IPS-20b (cell line): ENCODE data around the gene SLC22A3.
"Not testable (repeated sequence)": the region's sequence is repeated elsewhere in the genome, so short reads cannot be mapped to it uniquely, and the experiment has no call there.

Experiments
- H3K27ac ChIP-seq: one replicate; pipeline ENCODE4 v1.5.1; 2013; ENCODE audit warnings: low read length
- H3K27me3 ChIP-seq: 2 replicates; pipeline ENCODE4 v1.6.1; 2013; ENCODE audit warnings: mild to moderate bottlenecking, low read length, inconsistent platforms; ENCODE audit not compliant: insufficient read depth
- H3K36me3 ChIP-seq: 2 replicates; pipeline ENCODE4 v1.6.1; 2013; ENCODE audit warnings: low read depth, mild to moderate bottlenecking, inconsistent platforms, low read length, moderate library complexity; ENCODE audit not compliant: insufficient read depth
- H3K4me1 ChIP-seq: 2 replicates; pipeline ENCODE4 v1.6.1; 2013; ENCODE audit warnings: mild to moderate bottlenecking, control low read depth, inconsistent platforms, low read length, moderate library complexity; ENCODE audit not compliant: insufficient read depth
- H3K4me3 ChIP-seq: 2 replicates; pipeline ENCODE4 v1.5.1; 2013; ENCODE audit warnings: mild to moderate bottlenecking, low read length, inconsistent platforms
- H3K9ac ChIP-seq: 2 replicates; pipeline ENCODE4 v1.6.1; 2013; ENCODE audit warnings: low read depth, mild to moderate bottlenecking, inconsistent platforms, low read length, moderate library complexity
- H3K9me3 ChIP-seq: 2 replicates; pipeline ENCODE4 v1.6.1; 2013; ENCODE audit warnings: mild to moderate bottlenecking, low read depth, low read length, inconsistent platforms; ENCODE audit not compliant: insufficient read depth

The SLC22A3 gene

DNA sequence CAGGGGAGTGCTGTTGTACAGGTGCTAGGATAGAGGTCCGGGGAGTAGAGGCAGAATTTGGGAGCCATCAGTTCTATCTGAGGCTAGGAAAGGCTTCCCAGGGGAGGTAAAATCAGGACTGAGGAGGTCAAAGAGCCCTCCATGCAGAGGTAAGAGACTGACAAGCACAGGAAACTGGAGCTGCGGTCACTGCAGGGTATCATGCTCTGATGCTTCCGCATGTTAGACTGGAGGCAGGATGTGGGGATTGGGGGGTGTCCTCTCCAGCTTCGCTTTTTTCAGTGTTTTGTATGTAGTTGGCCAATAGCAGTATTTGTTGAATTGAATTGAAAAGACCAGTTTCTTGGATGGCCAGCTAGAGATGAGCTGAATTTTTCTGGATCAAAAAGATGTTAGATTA lies 87.8 kb downstream of the SLC22A3 start:
- Histone ChIP-seq H3K9ac (no peak overlapping the region), H3K4me1 (peaks cover 7% of the 10 kb centered on the region; the same call in 1 of the 2 replicates), H3K27ac (no peak overlapping the region), H3K27me3 (no peaks in the 10 kb centered on the region), H3K4me3 (no peak overlapping the region), H3K9me3 (no peaks in the 10 kb centered on the region), H3K36me3 (no peaks in the 10 kb centered on the region)

DNA sequence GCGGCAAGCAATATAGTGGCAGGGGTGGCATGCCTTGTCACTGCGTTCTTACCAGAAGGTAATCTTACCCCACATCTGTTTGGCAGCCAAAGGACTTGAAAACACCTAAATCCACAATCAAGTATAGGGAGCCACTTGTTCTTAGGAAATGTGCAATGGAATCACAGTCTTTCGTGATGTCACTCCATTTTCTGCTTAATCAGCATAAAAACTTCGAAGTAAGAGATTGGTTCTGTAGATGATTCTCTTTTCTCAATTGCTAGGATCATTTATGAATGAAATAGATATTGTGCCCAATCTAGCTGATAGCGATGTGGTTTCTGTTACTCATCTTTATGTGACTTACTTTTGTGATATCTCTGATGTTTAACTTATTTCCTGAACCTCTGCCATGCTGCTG lies 89.0 kb downstream of the SLC22A3 start:
- H3K36me3 ChIP-seq: no peaks in the 10 kb centered on the region
- no peak overlapping the region for H3K4me3 ChIP-seq
- H3K9me3 ChIP-seq: no peaks in the 10 kb centered on the region
- H3K9ac ChIP-seq: no peak overlapping the region
- H3K27me3 ChIP-seq: no peaks in the 10 kb centered on the region
- peaks cover 5% of the 10 kb centered on the region; the same call in 1 of the 2 replicates for H3K4me1 ChIP-seq
- no peak overlapping the region for H3K27ac ChIP-seq

DNA sequence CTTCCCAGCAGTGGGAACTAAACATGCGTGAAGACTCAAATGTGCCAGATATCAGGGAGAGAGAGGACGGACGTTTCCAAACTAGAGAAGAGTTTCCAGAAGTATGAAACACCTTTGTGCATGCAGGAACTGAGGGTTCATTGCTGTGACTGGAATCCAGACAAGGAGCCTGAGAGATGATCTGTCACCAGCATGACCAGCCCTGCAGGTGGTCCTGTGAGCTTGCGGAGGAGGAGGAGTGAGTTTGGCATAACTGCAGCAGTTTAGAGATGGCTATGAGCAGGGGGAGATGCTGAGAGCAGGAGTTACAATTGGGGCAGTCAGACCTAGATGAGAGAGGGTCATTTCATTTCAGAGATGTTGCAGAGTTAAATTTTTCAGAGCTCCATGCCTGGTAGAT lies 89.6 kb downstream of the SLC22A3 start:
- Histone ChIP-seq H3K9ac (no peak overlapping the region), H3K4me3 (no peak overlapping the region), H3K27ac (no peak overlapping the region), H3K9me3 (no peaks in the 10 kb centered on the region), H3K4me1 (peaks cover 5% of the 10 kb centered on the region; the same call in 1 of the 2 replicates), H3K27me3 (no peaks in the 10 kb centered on the region), H3K36me3 (no peaks in the 10 kb centered on the region)

DNA sequence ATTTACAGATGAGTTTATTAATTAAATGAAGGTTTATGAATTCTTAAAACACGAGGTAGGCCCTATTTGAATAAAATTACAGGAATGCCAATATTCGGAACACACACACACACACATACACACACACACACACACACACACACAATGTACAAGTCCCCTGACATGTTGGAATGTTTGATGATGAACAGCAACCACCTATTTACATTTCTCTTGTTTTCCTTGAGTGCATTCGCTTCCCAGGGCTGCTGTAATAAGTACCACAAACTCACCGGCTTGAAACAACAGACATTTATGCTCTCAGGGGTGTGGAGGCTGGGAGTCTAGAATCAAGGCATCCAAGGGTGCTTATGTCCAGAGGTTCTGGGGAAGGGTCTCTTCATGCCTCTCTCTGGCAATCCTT lies 90.3 kb downstream of the SLC22A3 start:
- peaks cover 5% of the 10 kb centered on the region; the same call in 1 of the 2 replicates for H3K4me1 ChIP-seq
- no peaks in the 10 kb centered on the region for H3K36me3 ChIP-seq
- H3K4me3 ChIP-seq: no peak overlapping the region
- no peaks in the 10 kb centered on the region for H3K27me3 ChIP-seq
- no peak overlapping the region for H3K27ac ChIP-seq
- H3K9me3 ChIP-seq: no peaks in the 10 kb centered on the region
- no peak overlapping the region for H3K9ac ChIP-seq

DNA sequence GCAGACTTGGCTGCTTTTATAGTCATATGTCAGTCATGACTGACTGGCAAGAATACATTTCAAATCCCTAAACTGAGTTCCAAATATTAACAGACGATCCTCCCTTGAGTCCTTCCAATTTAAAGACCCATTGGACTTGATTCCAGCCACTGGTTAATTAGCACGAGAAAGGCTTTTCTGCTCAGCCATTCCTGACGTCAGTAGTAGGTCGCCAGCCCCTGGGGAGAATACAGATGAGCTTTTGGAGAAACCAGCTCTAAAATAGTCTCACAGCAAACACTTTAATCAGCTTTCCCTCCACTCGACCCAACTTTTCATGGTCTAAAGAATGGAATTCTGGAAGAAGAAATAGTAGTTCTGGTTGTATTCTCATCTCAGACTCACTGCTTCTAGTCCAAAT lies 91.6 kb downstream of the SLC22A3 start:
- Histone ChIP-seq H3K27me3 (no peaks in the 10 kb centered on the region), H3K27ac (no peak overlapping the region), H3K4me1 (peaks cover 5% of the 10 kb centered on the region; the same call in 1 of the 2 replicates)

DNA sequence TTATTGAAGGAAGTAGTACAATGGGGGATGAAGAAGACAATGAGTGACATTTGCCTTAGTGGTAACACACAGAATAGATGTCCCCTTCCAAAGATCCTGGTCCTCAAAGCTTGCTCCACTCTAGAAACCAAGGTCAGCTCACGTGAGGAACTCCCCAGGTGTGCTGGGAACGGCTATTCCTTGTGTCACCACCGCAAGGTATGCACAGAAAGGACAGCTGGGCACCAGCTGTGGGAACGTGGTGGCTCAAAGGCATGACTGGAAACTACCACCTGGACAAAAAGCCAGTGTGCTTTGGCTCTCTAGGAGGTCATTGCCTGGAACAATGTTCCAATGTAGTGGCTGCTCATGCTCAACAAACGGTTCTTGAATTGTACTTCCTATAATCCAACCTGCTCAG lies 94.0 kb downstream of the SLC22A3 start:
- Histone ChIP-seq H3K9me3 (no peaks in the 10 kb centered on the region), H3K36me3 (no peaks in the 10 kb centered on the region), H3K4me3 (no peak overlapping the region), H3K27me3 (no peaks in the 10 kb centered on the region), H3K27ac (no peak overlapping the region), H3K9ac (no peak overlapping the region), H3K4me1 (peaks cover 5% of the 10 kb centered on the region; the same call in 1 of the 2 replicates)

More for the DNA sequence above, 91.6 kb downstream of the SLC22A3 start:
- Histone ChIP-seq H3K9ac (no peak overlapping the region), H3K9me3 (no peaks in the 10 kb centered on the region), H3K4me3 (no peak overlapping the region), H3K36me3 (no peaks in the 10 kb centered on the region)

DNA sequence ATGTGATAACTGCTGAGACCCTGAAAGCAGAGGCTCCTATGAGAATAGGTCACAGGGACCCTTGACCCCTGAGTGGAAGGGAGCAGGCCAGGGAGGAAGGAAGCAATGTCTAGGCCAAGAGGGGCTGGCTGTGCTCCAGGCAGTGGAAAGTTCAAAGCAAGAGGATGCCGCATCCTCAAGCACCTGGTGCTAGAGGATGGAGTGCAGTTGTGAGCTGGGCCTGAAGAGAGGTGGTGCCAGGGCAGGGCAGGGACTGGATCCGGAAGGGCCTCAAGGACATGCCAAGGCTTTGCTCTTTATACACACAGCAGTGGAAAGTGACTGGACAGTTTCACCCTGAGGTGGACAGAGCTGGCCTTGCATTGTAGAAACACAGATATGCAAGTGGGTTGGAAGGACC lies 97.0 kb downstream of the SLC22A3 start:
- H3K9ac ChIP-seq: no peak overlapping the region
- no peaks in the 10 kb centered on the region for H3K36me3 ChIP-seq
- H3K27ac ChIP-seq: no peak overlapping the region
- H3K9me3 ChIP-seq: no peaks in the 10 kb centered on the region
- H3K27me3 ChIP-seq: no peaks in the 10 kb centered on the region
- no peak overlapping the region for H3K4me3 ChIP-seq
- H3K4me1 ChIP-seq: no peaks in the 10 kb centered on the region

DNA sequence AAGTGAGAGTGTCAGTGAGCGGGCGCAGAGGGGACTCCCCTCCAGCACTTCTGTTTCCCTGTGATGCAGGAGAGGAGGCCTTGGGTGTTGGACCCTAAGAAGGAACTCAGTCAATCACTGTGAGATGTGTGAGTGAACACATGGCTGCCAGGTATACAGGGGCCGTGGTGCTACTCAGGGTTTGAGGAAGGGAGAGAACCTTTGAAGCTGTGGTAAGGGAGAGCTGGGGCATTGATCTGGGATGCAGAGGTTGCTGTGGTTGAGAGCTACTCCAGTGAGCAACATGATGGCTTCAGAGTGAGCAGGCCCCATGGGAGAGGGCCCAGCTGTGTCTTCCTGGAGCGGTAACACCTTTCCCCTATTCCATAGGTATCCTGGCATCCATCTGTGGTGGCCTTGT lies 99.2 kb downstream of the SLC22A3 start:
- Histone ChIP-seq H3K27ac (no peak overlapping the region), H3K9me3 (no peaks in the 10 kb centered on the region), H3K4me3 (no peak overlapping the region), H3K27me3 (no peaks in the 10 kb centered on the region), H3K36me3 (no peaks in the 10 kb centered on the region), H3K4me1 (no peaks in the 10 kb centered on the region), H3K9ac (no peak overlapping the region)

DNA sequence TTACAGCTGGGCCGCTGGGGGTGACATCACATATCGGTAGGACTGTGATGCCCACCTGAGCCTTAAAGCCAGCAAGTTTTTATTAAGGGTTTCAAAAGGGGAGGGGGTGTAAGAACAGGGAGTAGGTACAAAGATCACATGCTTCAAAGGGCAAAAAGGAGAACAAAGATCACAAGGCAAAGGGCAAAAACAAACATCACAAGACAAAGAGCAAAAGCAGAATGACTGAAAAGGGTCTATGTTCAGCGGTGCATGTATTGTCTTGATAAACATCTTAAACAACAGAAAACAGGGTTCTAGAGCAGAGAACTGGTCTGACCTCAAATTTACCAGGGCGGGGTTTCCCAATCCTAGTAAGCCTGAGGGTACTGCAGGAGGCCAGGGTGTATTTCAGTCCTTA lies 101.6 kb downstream of the SLC22A3 start:
- H3K36me3 ChIP-seq, H3K9me3 ChIP-seq, H3K4me1 ChIP-seq, H3K4me3 ChIP-seq, H3K27me3 ChIP-seq, H3K27ac ChIP-seq, H3K9ac ChIP-seq: not testable (repeated sequence)

DNA sequence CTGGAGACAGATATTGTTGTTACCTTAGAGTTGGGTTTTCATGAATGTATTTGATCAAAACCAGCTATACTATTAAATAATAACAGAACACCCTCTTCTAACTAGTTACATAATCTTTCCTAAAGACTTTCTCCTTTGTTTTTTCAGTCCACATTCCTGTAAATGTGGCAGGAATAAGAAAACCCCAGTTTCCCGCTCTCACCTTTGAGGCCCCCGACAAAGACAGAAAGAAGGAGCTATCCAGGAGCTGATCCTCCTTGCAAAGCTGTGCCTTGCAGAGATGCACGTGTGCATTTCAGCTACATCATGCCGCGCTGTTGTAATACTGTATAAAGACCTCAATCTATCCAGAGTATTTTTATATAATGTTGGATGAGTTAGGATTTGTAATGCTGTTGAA lies 102.7 kb downstream of the SLC22A3 start:
- Histone ChIP-seq H3K9ac (no peak overlapping the region), H3K9me3 (no peaks in the 10 kb centered on the region), H3K4me3 (no peak overlapping the region), H3K27me3 (no peaks in the 10 kb centered on the region), H3K4me1 (0 out of 2 replicates have a peak, but pooled peaks cover 3% of the 10 kb centered on the region), H3K36me3 (no peaks in the 10 kb centered on the region), H3K27ac (no peak overlapping the region)

DNA sequence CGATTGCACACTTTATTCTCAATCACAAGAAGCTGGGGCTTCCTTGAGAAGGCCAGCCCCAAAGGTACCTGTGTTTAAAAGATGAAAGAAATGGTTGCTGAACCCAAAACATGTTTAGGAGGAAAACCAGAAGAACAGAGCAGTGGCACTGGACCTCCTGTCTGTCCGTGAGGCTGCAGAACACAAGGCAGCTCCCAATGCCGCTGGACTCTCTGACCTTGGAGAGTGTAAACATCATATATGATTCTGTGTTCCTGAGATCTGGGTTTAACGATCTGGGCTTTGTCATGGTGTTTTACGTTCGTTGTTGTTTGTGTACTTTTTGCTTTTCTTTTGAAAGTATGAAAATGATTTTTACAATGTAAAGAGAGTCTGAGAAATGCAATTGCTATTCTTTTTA lies 106.1 kb downstream of the SLC22A3 start:
- Histone ChIP-seq H3K4me1 (0 out of 2 replicates have a peak, but pooled peaks cover 3% of the 10 kb centered on the region), H3K9ac (no peak overlapping the region), H3K27me3 (no peaks in the 10 kb centered on the region), H3K27ac (no peak overlapping the region), H3K9me3 (no peaks in the 10 kb centered on the region), H3K36me3 (no peaks in the 10 kb centered on the region), H3K4me3 (no peak overlapping the region)

DNA sequence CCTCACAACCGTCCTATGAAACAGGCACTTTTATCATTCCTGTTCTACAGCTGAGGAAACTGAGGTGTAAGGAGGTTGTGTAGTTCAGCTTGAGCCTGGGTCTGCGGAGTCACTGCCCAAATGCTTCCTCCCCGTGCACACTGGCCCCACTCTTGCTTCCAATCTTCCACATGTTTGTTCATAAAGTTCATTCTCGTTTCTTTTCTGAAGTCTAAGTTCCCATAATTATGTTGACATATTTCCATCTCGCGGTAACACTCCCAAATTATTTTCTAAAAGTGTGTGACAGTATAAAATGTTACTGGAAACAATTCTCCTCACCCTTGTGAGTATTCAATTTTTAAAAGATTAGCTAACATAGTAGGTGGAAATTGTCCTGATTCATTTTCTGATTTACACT lies 106.9 kb downstream of the SLC22A3 start:
- H3K9me3 ChIP-seq: no peaks in the 10 kb centered on the region

More for the DNA sequence above, 106.9 kb downstream of the SLC22A3 start:
- Histone ChIP-seq H3K4me3 (no peak overlapping the region), H3K36me3 (no peaks in the 10 kb centered on the region), H3K9ac (no peak overlapping the region), H3K27me3 (no peaks in the 10 kb centered on the region), H3K4me1 (0 out of 2 replicates have a peak, but pooled peaks cover 3% of the 10 kb centered on the region), H3K27ac (no peak overlapping the region)
